ENCODE results near the gene GBF1.

Gene GBF1

DNA sequence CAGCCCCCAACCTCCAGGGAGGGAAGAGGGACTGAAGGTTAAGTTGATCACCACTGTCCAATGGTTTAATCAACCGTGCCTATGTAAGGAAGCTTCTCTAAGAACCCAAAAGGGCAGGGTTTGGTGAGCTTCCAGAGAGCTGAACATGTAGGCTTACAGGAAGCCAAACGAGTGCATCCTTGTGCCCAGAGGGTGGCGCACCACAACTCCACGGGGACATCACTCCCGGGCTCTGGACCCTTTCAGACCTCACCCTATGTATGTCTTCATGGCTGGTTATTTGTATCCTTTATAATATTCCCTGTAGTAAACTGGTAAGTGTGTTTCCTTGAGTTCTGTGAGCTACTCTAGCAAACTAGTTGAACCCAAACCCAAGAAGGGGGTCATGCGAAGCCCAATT lies 138.7 kb downstream of the GBF1 start:
- TF ChIP-seq CTCF (IDR thresholded peaks at IDR 0.05; ENCODE audit: low read depth, low read length), result peak; percentile 22
- no peak overlapping the region for H3K4me3 ChIP-seq (replicated peaks in 1 of 2; ENCODE audit: low read depth in 2 of 2, low read length in 2 of 2)
- DNase-seq (ENCODE audit: low read depth in 2 of 2), result peak; percentile 28 to 34

- TF ChIP-seq CTCF (IDR thresholded peaks at IDR 0.05; ENCODE audit: low read depth, low read length), result no peak
- DNase-seq (ENCODE audit: low read depth in 2 of 2), result peak; percentile 49 to 83
- no peak overlapping the region for H3K4me3 ChIP-seq (replicated peaks in 1 of 2; ENCODE audit: low read depth in 2 of 2, low read length in 2 of 2)
Observed at GRCh38 chr10:102384606-102385429, 139.5 kb downstream of the GBF1 start.

- no peak for DNase-seq (ENCODE audit: low read depth in 2 of 2)
- no peak overlapping the region for H3K4me3 ChIP-seq (replicated peaks in 1 of 2; ENCODE audit: low read depth in 2 of 2, low read length in 2 of 2)
- TF ChIP-seq CTCF (IDR thresholded peaks at IDR 0.05; ENCODE audit: low read depth, low read length), result no peak
Observed at GRCh38 chr10:102389894-102390293, 144.6 kb downstream of the GBF1 start.

GRCh38 chr10:102392306-102392705 lies 147.0 kb downstream of the GBF1 start:
- DNase-seq (ENCODE audit: low read depth in 2 of 2), result no peak
- H3K4me3 ChIP-seq (replicated peaks in 1 of 2; ENCODE audit: low read depth in 2 of 2, low read length in 2 of 2), result no peak overlapping the region
- no peak for TF ChIP-seq CTCF (IDR thresholded peaks at IDR 0.05; ENCODE audit: low read depth, low read length)

DNA sequence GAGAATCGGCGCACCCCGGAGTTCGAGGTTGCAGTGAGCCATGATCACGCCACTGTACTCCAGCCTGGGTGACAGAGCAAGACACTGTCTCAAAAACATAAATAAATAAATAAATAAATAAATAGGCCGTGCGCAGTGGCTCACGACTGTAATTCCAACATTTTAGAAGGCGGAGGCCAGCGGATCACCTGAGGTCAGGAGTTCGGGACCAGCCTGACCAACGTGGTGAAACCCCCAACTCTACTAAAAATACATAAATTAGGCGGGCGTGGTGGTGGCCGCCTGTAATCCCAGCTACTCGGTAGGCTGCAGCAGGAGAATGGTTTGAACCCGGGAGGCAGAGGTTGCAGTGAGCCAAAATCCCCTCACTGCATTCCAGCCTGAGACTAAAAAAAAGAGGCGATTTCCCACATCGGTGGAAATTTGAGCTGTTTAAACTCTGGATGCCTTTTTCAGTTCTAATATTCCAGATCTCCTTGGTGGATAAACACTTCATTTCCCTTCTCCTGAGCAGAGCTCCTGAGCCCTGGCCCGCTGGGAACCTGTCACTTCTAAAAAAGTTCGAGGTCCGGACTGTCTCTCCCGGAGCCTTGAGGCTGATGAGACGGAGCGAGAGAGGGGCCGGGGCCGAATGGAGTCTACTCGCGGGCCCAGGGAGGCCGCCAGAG lies 148.2 kb downstream of the GBF1 start:
- TF ChIP-seq CTCF (IDR thresholded peaks at IDR 0.05; ENCODE audit: low read depth, low read length), result no peak
- DNase-seq (ENCODE audit: low read depth in 2 of 2), result no peak

DNA sequence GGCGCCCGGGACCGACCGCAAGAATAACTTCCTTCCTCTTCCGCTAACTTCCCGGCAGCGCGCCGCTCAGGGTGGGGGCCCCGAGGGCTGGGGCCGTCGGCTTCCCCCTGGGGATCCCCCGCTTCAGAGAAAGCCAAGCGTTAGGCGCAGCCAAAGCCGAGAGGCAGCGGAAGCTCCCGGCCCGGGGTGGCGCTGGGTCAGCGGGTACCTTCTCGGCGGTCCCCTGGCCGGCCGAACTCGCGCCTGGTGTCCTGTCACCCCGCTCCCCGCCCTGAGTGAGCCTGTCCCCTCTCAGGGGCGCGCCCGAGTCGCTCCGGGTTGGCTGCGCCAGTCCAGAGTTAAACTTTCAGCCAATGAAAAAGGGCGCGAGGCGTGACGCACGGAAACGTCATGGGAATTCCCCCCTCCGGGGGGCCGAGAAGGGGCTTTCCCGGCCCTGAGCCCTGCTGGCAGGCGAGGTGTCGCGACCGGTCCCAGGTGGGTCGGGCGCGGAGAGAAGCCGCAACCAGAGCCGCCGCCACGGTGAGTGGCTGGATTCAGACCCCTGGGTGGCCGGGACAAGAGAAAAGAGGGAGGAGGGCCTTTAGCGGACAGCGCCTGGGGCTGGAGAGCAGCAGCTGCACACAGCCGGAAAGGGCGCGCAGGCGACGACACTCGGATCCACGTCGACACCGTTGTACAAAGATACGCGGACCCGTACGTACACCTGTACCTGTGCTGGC lies 148.9 kb downstream of the GBF1 start:
- TF ChIP-seq CTCF (IDR thresholded peaks at IDR 0.05; ENCODE audit: low read depth, low read length), result peak; percentile 96
- peak; percentile 95 to 98 for DNase-seq (ENCODE audit: low read depth in 2 of 2)
- peak overlapping the region; percentile 70 to 90 for H3K4me3 ChIP-seq (replicated peaks in 1 of 2; ENCODE audit: low read depth in 2 of 2, low read length in 2 of 2)

More for the DNA sequence above, 148.2 kb downstream of the GBF1 start:
- peak overlapping the region; percentile 70 to 90 for H3K4me3 ChIP-seq (replicated peaks in 1 of 2; ENCODE audit: low read depth in 2 of 2, low read length in 2 of 2)
